HG03060 (cell line): ENCODE data around the gene GYS1.

Experiments used
- ATAC-seq: cut with Tn5 transposase; IDR thresholded peaks from one replicate; pipeline ENCODE4 v1.9.1; 2021; ENCODE audit warnings: low read depth, moderate number of reproducible peaks; ENCODE audit not compliant: unreplicated experiment

The GYS1 gene

DNA sequence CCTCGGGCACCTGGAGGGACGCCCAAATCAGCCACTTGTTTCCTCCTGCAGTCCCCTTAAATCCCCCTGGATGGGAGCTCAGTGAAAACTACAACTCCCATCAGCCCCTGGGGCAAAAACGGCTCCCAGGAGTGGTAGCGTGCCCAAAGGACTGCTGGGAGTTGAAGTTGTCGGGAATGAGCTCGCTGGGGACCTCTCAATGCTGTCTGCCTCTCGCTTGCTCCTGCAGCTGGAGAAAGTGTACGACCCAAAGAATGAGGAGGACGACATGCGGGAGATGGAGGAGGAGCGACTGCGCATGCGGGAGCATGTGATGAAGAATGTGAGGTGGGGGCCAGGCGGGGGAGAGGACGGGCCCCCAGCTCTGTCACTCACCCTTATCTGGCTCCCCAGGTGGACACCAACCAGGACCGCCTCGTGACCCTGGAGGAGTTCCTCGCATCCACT lies 74.3 kb downstream of the GYS1 start:
- ATAC-seq, result no peak
